Esophagus mucosa (tissue), 1 donor: ENCODE measurements around the gene UBAC2. TPM values are rescaled to one million over a fixed set of nuclear protein-coding genes. Genes with fewer than 3 reads are reported as not detected.
A peak's percentile ranks its signal among the peaks of the same experiment; 100 is the strongest.

Experiments
- ATAC-seq: fragments of 200-7000 bp; cut with Tn5 transposase; one replicate; pipeline ENCODE4 v1.9.1; 2020
- total RNA-seq: library from RNA; stranded (reverse); gene quantifications from one replicate; pipeline ENCODE4 v1.2.4, GENCODE V29; 2023
- donor health status: DM: yes; HTN: yes; CAD: no.

Gene UBAC2
- total RNA-seq, 1 donor from 2014 or later: 59.4 TPM

GRCh38 chr13:99297331-99297730 is 96.7 kb downstream of the UBAC2 start:
- no peak for ATAC-seq

GRCh38 chr13:99298056-99298455 is 97.4 kb downstream of the UBAC2 start:
- ATAC-seq: no peak

- ATAC-seq: no peak
These were observed 98.7 kb downstream of the UBAC2 start for GRCh38 chr13:99299256-99299919.

GRCh38 chr13:99299920-99300341 is 99.3 kb downstream of the UBAC2 start:
- no peak for ATAC-seq

GRCh38 chr13:99301056-99301838 is 100.6 kb downstream of the UBAC2 start:
- ATAC-seq: no peak

GRCh38 chr13:99301913-99302636 is 101.4 kb downstream of the UBAC2 start:
- no peak for ATAC-seq

- no peak for ATAC-seq
These were observed 102.2 kb downstream of the UBAC2 start for GRCh38 chr13:99302637-99303505.

GRCh38 chr13:99303863-99304521 is 103.3 kb downstream of the UBAC2 start:
- no peak for ATAC-seq

GRCh38 chr13:99304541-99304940 is 103.9 kb downstream of the UBAC2 start:
- ATAC-seq: no peak

GRCh38 chr13:99305158-99305557 is 104.5 kb downstream of the UBAC2 start:
- no peak for ATAC-seq

GRCh38 chr13:99305566-99305965 is 104.9 kb downstream of the UBAC2 start:
- no peak for ATAC-seq

GRCh38 chr13:99307247-99307646 is 106.6 kb downstream of the UBAC2 start, which contains the start of gene GPR183:
Gene GPR183, minus strand, starts transcription at chr13:99307399. Its CDS starts 11,254 bp downstream, at chr13:99296145.
- ATAC-seq: peak; percentile 51

- ATAC-seq: peak; percentile 90
These were observed 107.1 kb downstream of the UBAC2 start for GRCh38 chr13:99307648-99308339.

GRCh38 chr13:99308471-99309087 is 107.9 kb downstream of the UBAC2 start:
- ATAC-seq: no peak

GRCh38 chr13:99310382-99311031 is 109.9 kb downstream of the UBAC2 start:
- ATAC-seq: no peak

- no peak for ATAC-seq
These were observed 110.5 kb downstream of the UBAC2 start for GRCh38 chr13:99311137-99311536.

GRCh38 chr13:99311748-99312492 is 111.3 kb downstream of the UBAC2 start:
- no peak for ATAC-seq

GRCh38 chr13:99312493-99312883 is 111.8 kb downstream of the UBAC2 start:
- no peak for ATAC-seq

GRCh38 chr13:99313501-99313900 is 112.8 kb downstream of the UBAC2 start:
- no peak for ATAC-seq
